SH-SY5Y (cell line): ENCODE data around the gene GFPT1.

ENCODE experiments used
- GATA2 ChIP-seq: IDR thresholded peaks from 2 replicates; pipeline ENCODE4 v1.6.1; 2011; ENCODE audit warnings: mild to moderate bottlenecking, low read depth, low read length
- GATA3 ChIP-seq: IDR thresholded peaks from 2 replicates; pipeline ENCODE4 v1.6.1; 2011; ENCODE audit warnings: low read depth, mild to moderate bottlenecking, low read length, moderate library complexity

GRCh38 chr2:69375494-69376353 lies 11.3 kb downstream of the GFPT1 start:
- TF ChIP-seq GATA2 (no peak), GATA3 (no peak)
